Left cardiac atrium (tissue), 4 donors: Measurements from ENCODE around the gene OASL. TPM values are rescaled to one million over a fixed set of nuclear protein-coding genes. Genes with fewer than 3 reads are reported as not detected.

ENCODE experiments used
- ATAC-seq, 2 donors: fragments of 200-7000 bp; cut with Tn5 transposase; one replicate each; pipeline ENCODE4 v1.9.1; 2020; ENCODE audit warnings: mild to moderate bottlenecking in 2 of 2, moderate library complexity in 2 of 2
- DNase-seq: peaks from one replicate; pipeline ENCODE4 v3.0.0-alpha.2; 2020
- intact Hi-C, 2 donors: fragments of 100-400 bp; cut with DNase I; formaldehyde crosslinking; loops; one replicate each; pipeline versions ENCODE4 v1.14.1 to v1.15.1; 2022 to 2023
- total RNA-seq, 2 donors: library from RNA; stranded (reverse); fragmentation: NEBNext Ultra II Directional; extraction: Animal tissue kit (Norgen Biotek cat#: 25700); gene quantifications; one replicate each; pipeline ENCODE4 v1.2.1, GENCODE V29; 2021
- donor health status: DM: no; HTN: yes; CAD: no.
- donor health status: DM: no; HTN: yes; CAD: no; lungs with severe emphysema.
- donor health status: DM: yes; HTN: yes; CAD: no.
- donor health status: Dilated cardiomyopathy.

Gene OASL
- total RNA-seq, 2 donors from 2014 or later: 0.35 to 1.6 TPM

DNA sequence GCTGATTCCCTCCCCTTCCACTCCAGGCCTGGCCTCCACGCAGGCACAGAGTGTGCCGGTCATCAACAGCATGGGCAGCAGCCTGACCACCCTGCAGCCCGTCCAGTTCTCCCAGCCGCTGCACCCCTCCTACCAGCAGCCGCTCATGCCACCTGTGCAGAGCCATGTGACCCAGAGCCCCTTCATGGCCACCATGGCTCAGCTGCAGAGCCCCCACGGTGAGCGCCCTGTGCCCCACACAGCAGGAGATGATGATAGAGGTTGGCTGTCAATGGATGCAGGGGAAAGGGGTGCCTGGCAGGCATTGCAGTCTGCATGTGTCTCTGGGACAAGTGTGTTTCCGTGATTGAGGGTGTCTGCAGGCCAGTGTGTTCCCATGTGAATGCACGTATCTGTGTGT is 41.6 kb downstream of the OASL start:
- ATAC-seq (no peak), DNase-seq (no peak)
- intact Hi-C loops: no loop called here

DNA sequence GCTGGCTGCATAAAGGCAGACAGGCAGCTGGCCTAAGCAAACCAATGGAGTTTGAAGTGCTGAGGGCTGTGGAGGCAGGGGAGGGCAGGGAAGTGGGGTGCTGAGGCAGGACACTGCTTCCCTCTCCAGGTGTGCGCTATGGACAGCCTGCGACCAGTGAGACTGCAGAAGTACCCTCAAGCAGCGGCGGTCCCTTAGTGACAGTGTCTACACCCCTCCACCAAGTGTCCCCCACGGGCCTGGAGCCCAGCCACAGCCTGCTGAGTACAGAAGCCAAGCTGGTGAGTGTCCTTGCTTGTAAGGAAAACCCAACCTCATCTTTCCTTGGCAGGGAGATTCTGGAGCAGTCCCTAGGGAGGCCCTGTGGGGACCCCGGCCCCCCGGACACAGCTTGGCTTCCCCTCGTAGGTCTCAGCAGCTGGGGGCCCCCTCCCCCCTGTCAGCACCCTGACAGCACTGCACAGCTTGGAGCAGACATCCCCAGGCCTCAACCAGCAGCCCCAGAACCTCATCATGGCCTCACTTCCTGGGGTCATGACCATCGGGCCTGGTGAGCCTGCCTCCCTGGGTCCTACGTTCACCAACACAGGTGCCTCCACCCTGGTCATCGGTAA is 42.8 kb downstream of the OASL start:
- ATAC-seq (no peak), DNase-seq (no peak)
- intact Hi-C loops: no loop called here

DNA sequence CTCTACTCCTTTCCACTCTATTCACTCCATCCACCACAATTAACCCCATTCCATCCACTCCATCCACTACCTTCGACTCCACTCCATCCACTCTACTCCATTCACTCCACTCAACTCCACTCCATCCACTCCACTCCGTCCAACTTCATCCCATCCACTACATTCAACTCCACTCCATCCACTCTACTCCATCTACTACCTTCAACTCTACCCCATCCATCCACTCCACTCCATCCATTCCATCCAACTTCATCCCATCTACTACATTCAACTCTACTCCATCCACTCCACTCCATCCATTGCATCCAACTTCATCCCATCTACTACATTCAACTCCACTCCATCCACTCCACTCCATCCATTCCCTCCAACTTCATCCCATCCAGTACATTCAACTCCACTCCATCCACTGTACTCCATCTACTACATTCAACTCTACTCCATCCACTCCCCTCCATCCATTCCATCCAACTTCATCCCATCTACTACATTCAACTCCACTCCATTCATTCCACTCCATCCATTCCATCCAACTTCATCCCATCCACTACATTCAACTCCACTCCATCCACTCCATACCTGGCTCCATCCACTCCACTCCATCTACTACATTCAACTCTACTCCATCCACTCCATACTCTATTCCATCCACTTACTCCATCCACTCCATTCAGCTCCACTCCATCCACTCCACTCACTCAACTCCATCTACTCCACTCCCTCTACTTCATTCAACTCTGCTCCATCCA is 44.3 kb downstream of the OASL start:
- DNase-seq (no peak), ATAC-seq (no peak)
- intact Hi-C loops: no loop called here

DNA sequence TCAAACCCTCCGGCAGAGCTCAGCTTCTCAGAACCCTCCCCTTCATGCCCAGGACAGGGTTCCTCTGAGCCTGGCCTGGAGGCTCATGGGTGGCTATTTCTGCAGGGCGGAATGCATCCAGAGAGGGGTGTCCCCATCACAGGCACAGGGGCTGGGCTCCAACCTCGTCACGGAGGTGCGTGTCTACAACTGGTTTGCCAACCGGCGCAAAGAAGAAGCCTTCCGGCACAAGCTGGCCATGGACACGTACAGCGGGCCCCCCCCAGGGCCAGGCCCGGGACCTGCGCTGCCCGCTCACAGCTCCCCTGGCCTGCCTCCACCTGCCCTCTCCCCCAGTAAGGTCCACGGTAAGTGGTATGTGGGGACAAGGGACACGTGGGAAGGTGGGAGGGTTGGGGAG is 45.0 kb downstream of the OASL start:
- DNase-seq (no peak), ATAC-seq (no peak)
- intact Hi-C loops: no loop called here

DNA sequence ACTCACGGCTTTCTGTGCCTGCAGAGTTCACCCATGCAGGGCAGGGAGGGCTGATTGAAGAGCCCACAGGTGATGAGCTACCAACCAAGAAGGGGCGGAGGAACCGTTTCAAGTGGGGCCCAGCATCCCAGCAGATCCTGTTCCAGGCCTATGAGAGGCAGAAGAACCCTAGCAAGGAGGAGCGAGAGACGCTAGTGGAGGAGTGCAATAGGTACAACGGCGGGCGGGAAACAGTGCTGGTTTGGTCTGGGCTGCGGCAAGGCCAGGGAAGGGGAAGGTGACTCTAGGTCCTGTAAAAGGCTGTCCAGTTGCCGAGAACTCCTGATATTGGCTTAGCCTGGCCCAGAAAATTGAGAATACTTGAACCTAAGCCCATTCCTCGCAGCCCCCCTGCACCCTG is 45.5 kb downstream of the OASL start:
- intact Hi-C loops: no loop called here
- ATAC-seq (no peak), DNase-seq (no peak)

DNA sequence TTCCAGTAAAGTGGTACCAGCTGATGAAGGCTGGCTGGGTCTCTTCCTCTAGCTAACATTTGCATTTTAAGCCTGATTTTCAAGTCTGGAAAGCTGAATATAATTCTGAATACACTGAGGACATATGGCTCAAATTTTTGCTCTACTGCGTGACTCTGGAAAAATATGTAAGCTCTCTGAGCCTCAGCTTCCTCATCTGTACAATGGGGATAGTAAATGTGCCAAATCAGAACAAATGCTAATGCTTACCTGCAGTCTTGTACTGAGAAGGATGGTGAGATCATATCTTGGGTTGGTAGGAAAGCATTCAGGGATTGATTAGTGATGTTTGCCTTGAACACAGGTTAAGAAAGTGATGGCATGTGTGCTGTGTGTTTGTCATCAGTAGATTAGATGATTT is 46.1 kb downstream of the OASL start:
- intact Hi-C loops: no loop called here
- DNase-seq (no peak), ATAC-seq (no peak)

DNA sequence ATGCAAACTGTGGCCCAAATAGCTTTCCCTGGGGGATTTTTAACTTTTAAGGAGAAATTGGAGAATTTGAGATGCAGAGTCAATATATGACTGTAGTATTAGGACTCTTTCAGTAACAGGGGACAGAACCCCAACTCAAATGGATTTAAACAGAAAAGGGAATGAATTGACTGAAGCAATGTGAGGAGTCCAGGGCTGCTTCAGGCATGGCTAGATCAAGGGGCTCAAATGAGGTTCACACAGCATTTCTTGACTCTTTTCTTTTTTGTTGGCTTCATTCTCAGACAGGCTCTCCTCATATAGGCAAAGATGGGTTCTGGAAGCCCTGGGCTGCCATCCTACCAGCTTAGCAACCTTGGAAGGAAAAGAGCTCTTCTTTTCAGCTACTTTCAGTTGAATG is 47.1 kb downstream of the OASL start:
- no peak for ATAC-seq
- no peak for DNase-seq
- intact Hi-C loops: no loop called here

DNA sequence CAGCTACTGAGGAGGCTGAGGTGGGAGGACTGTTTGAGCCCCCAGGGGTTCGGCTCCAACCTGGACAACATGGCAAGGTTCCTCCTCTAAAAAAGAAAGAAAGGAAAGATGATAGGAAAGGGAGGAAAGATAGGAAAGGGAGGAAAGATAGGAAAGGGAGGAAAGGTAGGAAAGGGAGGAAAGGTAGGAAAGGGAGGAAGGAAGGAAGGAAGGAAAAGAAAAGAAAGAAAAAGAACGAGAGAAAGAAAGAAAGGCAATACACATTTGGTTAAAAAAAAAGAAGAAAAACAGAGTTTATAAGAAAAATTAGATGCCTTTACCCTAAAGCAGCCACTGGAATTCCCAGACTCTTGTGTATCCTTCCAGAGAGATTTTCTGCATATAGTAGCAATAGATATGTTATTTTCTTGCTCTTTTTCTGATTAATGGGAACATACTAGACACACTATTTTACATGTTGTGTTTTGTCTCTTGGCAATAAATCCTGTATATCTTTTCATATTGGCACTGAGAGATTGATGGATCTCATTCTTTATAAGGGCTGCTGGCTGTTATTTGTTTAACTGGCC is 48.5 kb downstream of the OASL start:
- DNase-seq: no peak
- intact Hi-C loops: no loop called here
- ATAC-seq: no peak

DNA sequence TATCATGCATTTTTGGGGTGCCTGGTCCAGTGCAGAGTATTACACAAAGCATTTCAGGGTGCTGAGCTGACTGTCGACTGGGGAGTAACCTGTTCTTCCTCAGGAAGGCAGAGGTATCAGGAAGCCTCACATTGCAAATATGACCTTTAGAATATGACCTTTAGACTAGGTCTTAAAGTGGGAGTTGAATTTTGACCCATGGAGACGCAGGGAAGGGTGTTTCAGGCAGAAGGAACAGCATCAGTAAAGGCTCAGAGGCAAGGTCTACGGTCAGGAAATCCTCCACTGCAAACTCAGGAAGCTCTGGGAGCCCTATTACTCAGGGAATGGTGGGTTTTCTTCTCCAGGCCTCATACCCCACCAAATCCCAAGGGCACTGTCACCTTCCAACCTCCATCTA is 49.4 kb downstream of the OASL start:
- DNase-seq: no peak
- no peak for ATAC-seq
- intact Hi-C loops: no loop called here

DNA sequence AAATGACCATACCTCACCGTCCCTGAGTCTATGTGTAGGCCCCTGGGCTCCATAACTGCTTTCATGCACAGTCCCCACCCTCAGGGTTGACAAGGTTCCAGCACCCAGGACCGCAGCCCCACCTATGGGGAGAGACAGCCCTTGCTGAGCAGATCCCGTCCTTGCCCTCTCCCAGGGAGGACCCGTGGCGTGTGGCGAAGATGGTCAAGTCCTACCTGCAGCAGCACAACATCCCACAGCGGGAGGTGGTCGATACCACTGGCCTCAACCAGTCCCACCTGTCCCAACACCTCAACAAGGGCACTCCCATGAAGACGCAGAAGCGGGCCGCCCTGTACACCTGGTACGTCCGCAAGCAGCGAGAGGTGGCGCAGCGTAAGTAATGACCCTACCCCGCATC is 50.4 kb downstream of the OASL start:
- ATAC-seq (no peak), DNase-seq (no peak)
- intact Hi-C loops: no loop called here

DNA sequence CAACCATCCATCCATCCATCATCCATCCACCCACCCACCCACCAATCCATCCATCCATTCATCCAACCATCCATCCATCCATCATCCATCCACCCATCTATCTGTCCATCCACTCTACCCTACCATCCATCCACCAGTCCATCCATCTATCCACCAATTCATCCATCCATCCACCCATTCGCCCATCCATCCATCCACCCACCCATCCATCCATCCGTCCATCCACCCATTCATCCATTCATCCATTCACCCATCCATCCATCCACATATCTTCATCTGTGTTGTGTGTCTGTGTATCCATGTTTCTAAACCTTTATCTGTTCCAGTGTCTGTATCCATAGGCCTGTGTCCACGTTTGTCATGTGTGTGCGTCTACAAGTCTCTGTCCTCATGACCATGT is 50.8 kb downstream of the OASL start:
- DNase-seq (no peak), ATAC-seq (no peak)
- intact Hi-C loops: no loop called here

DNA sequence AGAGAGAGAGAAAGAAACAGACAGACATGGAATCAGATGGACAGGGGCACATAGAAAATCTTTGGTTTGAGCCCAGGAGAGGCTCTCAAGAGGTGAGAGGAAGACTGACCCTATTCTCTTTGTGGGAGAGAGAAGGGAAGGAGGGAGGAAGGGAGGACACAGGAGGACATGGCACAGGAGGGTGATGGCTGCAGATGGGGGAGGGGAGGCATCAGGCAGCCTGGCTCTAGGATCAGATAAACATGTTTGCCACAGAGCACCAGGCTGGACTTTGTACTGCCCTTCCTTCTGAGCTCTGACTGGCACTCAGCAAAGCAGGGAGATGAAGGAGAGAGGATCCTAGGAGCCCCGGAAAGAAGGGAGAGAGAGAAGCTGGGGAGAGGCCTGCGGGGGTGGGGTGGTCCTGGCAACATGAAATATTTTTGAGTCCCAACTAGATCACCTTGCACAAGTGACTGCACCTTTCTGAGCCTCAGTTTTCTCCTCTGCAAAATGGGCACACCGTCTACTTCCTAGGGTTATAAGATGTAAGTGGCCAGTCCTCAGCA is 54.6 kb downstream of the OASL start:
- ATAC-seq (no peak), DNase-seq (no peak)
- intact Hi-C loops: no loop called here

DNA sequence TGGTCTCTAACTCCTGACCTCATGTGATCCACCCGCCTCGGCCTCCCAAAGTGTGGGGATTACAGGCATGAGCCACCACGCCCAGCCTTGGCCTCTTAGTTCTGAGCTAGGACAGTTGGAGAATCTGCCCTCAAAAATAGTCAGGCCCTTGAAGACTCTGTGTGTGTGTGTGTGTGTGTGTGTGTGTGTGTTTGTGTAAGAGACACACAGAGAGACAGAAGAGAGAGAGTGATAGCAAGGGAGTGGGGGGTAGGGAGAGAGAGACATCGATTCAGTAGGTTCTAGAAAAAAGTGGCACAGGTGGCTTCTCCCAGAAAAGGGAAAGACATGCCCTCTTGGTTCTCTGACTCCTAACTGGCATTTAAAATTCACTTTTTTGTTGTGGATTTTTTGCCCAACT is 55.3 kb downstream of the OASL start:
- intact Hi-C loops: no loop called here

DNA sequence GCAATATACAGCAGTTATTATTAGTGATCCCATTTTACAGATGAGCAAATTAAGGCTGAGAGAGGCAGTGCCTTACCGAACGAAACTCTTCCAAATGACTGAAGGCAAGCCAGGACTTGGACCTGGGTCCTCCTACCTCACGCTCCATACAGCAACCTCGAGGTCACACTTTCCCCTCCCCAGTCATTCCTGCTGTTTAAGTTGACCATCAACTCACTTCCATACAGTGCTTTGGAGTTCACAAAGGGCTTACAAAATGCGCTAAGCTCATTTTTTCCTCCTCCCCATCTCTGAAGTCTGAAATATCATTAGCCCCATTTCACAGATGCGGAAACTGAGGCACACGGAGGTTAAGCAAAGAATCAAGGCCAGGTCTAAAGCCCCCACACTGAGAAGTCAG is 56.4 kb downstream of the OASL start:
- ATAC-seq (no peak), DNase-seq (no peak)
- intact Hi-C loops: no loop called here

More for the DNA sequence above, 55.3 kb downstream of the OASL start:
- no peak for DNase-seq
- no peak for ATAC-seq

DNA sequence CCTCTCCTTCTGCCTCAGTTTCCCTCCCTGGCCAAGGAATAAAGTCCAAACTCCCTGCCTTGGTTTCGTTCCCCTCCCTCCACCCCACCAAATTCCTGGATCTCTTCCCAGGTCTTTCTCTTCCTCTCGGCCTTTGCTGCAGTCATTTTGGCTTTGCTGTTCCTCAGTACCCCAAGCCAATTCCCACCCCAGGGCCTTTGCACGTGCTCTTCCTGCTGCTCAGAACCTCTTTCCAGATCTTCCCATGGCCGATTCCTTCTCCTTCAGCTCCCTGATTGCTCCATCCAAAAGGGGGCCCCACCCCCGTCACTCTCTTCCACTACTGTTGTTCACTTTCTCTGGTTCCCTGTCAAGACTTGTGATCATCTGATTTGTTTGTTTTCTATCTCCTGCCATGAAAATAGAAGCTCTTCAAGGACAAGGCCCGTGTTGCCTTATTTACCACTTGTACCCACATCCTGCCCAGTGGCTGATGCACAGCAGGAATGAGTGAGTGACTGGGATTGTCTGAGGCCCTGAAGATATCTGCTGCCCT is 57.6 kb downstream of the OASL start:
- ATAC-seq: no peak
- intact Hi-C loops: no loop called here
- DNase-seq: no peak

DNA sequence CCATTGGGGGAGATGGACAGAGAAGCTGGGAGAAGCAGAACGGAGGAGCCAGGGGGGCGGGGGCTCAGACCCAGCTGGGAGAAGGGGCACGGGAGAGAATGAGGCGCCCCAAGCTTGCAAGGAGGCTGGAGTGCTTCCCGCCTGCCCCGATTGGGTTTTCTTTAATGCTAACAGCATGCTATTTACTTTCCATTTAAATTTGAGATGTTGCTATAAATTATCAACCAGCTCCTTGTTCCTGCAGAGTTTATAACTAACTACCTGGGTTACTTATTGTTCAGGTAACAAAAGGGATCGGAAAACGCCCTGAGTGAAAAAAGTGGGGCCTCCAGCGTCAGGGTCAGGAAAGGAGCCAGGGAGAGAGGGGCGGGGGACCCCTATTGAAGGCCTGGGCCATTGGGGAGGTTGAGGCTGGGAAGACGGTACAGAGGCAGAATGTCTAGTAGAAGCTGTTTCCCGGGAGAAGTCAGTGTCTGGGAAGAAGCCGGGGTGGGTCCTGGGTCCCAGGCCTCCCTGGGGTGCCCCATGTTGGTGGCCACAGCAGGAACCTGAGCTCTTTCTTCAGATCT is 58.2 kb downstream of the OASL start:
- DNase-seq (no peak), ATAC-seq (no peak)
- intact Hi-C loops: no loop called here

DNA sequence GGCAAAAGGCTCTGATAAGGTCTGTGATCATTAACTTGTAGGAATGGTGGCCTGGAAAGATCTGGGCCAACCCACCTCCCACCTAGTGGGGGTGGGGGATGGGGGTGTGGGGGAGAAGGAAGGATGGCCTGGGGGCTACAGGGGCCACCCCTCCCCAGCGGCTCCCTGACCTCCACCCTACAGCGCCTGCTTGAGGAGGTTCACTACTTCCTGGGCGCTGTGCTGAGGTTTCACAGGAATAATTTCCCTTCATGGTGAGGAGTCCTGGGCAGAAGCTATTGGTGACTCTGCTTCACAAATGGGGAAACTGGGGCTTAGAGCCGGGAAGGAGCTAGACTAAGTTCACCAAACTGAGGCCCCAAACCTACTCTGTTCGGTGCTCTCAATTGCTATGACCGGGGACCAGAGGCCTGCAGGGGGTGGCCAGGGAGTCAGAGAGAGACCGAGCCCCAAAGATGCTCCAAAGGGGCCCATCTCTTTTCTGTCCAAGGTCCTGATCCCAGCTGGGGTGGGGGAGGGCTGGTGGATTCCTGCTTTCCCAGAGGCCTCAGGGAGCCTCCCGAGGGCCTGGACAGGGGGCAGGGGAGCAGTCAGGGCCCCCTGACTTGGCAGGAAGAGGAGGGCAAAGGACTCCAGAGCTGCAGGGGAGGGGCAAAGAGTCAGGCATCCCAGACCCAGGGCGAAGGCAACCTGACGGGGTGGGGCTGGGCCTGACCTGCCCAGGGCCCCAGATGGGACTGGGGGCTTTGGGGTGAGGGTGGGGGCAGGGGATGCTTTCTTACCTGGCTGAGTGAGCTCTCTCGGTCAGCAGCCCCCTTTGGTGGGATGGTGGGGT is 59.0 kb downstream of the OASL start:
- ATAC-seq (no peak), DNase-seq (no peak)
- intact Hi-C loops: loop anchor here in 1 of 2 donors (10.0 kb wide), 1 partner anchor 335 kb away; the partner anchor contains the start of gene CABP1

DNA sequence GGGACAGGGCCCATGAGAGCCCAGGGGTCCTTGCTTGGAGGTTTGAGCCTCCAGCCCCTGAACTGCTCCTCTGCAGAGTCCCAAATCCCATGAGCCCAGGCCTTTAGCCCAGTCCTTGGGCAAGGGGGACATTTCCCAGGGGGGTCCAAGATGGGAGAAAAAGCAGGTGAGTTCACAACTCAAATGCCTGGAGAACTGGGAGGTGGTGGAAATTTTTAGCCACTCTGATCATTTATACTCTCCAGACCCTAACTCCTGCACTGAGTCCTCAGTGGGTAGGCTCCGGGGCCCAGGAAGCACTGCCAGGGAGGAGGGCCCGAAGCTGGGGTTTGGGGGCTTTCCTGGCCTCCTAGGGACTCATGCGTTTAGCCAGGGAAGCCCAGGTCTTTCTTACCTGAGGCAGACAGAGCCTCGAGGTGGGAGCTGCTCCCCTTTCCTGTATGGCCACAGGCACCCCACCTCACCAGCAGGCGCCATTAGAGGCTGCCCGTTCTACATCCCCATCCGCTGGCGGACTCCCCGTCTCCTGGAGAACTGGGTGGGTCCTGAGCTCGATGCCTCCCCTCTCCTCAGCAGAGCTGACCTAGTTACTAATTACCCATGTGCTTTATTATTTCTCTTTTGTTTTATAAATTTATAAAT is 59.7 kb downstream of the OASL start:
- ATAC-seq (no peak), DNase-seq (no peak)
- intact Hi-C loops: loop anchor here in 1 of 2 donors (10.0 kb wide), 1 partner anchor 335 kb away; the partner anchor contains the start of gene CABP1
